ENCODE results near the gene CPXM1.

CPXM1 gene

GRCh38 chr20:2762578-2763131, 37.8 kb downstream of the CPXM1 start:
- DNase-seq = peak; percentile 30

GRCh38 chr20:2761885-2762284, 38.5 kb downstream of the CPXM1 start:
- peak; percentile 21 for DNase-seq

- DNase-seq = no peak
Measured at GRCh38 chr20:2760952-2761305, 39.5 kb downstream of the CPXM1 start.

- peak; percentile 24 for DNase-seq
Measured at GRCh38 chr20:2760297-2760951, 40.0 kb downstream of the CPXM1 start.

GRCh38 chr20:2759603-2760296, 40.7 kb downstream of the CPXM1 start:
- DNase-seq = peak; percentile 47

GRCh38 chr20:2759143-2759542, 41.3 kb downstream of the CPXM1 start:
- peak; percentile 51 for DNase-seq

- DNase-seq = peak; percentile 26
Measured at GRCh38 chr20:2757969-2758368, 42.5 kb downstream of the CPXM1 start.

- peak; percentile 21 for DNase-seq
Measured at GRCh38 chr20:2757001-2757400, 43.4 kb downstream of the CPXM1 start.

- DNase-seq = peak; percentile 56
Measured at GRCh38 chr20:2756056-2756611, 44.3 kb downstream of the CPXM1 start.

GRCh38 chr20:2755451-2756055, 44.9 kb downstream of the CPXM1 start:
- DNase-seq = peak; percentile 49

GRCh38 chr20:2754424-2754823, 46.0 kb downstream of the CPXM1 start:
- DNase-seq = no peak

- DNase-seq = peak; percentile 54
Measured at GRCh38 chr20:2753461-2754040, 46.9 kb downstream of the CPXM1 start.

- peak; percentile 80 for DNase-seq
Measured at GRCh38 chr20:2752567-2753460, 47.6 kb downstream of the CPXM1 start.

- peak; percentile 81 for DNase-seq
Measured at GRCh38 chr20:2751878-2752566, 48.4 kb downstream of the CPXM1 start.

- peak; percentile 56 for DNase-seq
Measured at GRCh38 chr20:2751347-2751877, 49.0 kb downstream of the CPXM1 start.

- peak; percentile 62 for DNase-seq
Measured at GRCh38 chr20:2750491-2751251, 49.8 kb downstream of the CPXM1 start.

- peak; percentile 57 for DNase-seq
Measured at GRCh38 chr20:2749951-2750490, 50.4 kb downstream of the CPXM1 start.

- no peak for DNase-seq
Measured at GRCh38 chr20:2749343-2749950, 51.0 kb downstream of the CPXM1 start.

GRCh38 chr20:2748551-2749342, 51.7 kb downstream of the CPXM1 start:
- DNase-seq = peak; percentile 54

Measured in activated CD8-positive, alpha-beta memory T cell treated with anti-CD3 and anti-CD28 coated beads for 24 hours (primary cell).